GM18861 (cell line): ENCODE measurements around the gene NUP37.
A peak's percentile ranks its signal among the peaks of the same experiment; 100 is the strongest.
"Not testable (repeated sequence)": the region's sequence is repeated elsewhere in the genome, so short reads cannot be mapped to it uniquely, and the experiment has no call there.

Experiments used
- ATAC-seq: cut with Tn5 transposase; IDR thresholded peaks from one replicate; pipeline ENCODE4 v1.9.1; 2021; ENCODE audit not compliant: unreplicated experiment

Gene NUP37, protein sequence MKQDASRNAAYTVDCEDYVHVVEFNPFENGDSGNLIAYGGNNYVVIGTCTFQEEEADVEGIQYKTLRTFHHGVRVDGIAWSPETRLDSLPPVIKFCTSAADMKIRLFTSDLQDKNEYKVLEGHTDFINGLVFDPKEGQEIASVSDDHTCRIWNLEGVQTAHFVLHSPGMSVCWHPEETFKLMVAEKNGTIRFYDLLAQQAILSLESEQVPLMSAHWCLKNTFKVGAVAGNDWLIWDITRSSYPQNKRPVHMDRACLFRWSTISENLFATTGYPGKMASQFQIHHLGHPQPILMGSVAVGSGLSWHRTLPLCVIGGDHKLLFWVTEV

DNA sequence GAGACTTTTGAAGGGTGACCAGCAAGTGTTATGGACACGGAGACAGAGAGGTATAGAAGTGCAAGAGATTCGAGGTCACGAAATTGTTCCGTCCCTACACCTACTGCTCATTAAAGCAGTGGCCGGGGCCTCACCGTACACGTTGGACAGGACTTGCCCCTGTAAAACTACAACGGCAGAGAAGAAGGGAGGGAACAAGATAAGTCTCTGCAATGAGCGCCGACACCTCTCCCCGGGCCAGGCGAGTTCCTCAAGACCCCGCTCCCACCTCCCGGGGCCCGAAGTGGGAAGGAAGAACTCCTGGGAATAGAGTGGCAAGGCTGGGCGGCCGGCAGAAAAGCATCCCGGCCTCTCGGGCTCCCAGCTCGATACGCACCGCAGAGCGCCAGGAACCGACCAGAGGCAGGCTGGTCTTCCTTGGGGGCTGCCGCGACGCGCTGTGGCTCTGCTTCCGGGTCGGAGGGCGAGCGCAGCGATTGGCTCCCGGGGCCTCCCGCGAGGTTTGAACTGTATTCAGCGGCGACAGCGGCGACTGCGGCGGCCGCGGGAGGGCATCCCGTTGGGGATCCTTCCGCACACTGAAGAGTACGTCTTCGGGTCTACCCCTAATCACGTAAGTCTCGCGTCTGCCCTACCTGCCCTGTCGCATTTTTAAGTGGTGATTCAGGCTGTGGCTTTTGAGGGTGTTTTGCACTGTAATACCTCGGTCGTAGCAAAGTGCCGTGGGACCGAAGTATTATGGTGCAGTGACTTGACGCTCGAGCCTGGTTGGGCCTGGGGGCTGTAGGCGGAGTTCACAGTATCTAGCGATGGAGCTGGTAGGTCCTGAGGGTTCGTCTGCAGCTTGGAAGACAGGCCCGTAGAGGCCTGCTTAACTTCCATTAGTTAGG, at the start of gene NUP37, which contains the start of gene PARPBP:
NUP37 (minus strand) TSS at position 441 of the 890 bp plus-strand sequence. CDS start 1,596 bp downstream, outside the sequence.
PARPBP (plus strand) TSS at position 510 of the 890 bp plus-strand sequence. CDS start 3,706 bp downstream, outside the sequence.
- peak; percentile 87 for ATAC-seq

DNA sequence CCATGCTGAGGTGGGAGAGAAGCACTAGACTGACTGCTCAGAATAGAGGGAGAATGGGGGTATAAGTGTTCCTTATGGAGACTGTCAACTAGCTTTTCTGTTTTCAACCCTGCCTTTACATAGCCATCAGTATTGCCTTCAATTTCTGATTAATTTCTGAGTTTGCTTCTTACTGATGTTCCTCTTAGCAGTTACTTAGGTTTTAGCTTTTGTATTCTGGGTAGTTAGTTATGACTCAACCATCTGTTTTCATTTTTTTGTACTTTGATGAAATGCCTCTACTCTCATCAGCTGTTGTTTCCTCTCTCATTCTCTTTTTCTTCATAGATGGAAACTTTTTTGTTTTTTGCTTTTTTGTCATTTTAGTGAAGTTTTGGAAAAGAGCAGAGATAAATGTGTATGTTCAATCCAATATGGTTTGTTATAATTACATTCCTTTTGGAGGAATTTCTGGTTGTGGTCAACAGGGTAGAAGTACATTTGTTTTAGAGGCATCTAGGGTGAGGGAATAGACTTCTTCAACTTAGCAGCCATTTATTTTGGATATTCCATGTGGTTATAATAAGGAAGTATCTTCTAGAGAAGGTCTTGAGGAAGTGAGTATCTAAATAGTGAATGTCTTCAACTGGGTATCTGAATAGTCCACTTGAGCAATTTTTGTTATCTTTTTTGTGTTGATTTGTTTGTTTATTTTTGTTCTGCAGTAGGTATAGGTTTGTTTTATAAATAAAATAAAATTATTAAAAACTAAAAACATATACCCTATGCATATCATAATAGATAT, 48.1 kb upstream of the NUP37 start:
- ATAC-seq, result no peak

DNA sequence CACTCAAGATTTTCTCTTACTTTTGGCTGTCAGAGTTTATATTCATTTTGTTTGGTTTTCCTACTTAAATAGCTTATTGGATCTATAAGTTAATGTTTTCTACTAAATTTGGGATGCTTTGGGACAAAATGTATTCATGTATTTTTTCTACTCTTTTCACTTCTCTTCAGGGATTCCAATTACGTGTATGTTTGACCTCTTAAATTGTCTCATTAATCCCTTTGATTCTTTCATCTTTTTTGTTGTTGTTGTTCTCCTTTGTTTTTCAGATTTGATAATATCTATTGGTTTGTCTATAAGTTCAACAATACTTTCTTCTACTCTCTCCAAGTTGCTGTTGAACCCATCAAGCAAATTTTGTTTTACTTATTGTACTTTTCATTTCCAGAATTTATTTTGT, 43.5 kb upstream of the NUP37 start:
- no peak for ATAC-seq

DNA sequence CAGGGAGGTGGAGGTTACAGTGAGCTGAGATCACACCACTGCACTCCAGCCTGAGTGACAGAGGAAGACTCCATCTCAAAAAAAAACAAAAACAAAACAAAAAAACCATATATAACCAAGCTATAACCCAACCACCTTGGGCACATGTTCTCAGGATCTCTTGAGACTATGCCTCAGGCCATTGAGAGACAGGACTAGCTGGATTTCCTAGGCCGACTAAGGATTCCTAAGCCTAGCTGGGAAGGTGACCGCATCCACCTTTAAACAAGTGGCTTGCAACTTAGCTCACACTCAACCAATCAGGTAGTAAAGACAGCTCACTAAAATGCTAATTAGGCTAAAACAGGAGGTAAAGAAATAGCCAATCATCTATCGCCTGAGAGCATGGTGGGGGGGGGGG, 35.3 kb upstream of the NUP37 start:
- ATAC-seq, result not testable (repeated sequence)

DNA sequence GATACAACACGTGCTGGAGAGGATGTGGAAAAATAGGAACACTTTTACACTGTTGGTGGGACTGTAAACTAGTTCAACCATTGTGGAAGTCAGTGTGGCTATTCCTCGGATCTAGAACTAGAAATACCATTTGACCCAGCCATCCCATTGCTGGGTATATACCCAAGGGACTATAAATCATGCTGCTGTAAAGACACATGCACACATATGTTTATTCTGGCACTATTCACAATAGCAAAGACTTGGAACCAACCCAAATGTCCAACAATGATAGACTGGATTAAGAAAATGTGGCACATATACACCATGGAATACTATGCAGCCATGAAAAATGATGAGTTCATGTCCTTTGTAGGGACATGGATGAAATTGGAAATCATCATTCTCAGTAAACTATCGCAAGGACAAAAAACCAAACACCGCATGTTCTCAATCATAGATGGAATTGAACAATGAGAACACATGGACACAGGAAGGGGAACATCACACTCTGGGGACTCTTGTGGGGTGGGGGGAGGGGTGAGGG, 27.2 kb upstream of the NUP37 start:
- ATAC-seq, result not testable (repeated sequence)

DNA sequence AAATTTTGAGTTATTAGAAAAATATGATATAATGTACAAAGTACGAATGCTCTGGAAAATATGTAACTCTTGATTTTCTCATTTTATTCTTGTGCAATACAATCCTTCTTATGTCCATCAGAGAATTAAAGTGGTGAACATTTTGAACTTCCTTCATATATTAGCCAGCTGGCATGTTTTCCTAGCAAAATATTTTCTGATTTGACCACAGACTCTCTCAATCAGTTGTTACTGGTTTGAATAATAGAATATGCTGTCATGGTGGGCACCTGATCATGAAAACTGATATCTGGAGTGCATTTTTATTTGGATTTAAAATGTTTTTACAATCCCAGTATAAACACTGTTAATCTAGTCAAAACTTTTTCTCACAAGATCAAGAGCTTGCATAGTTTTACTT, 24.3 kb upstream of the NUP37 start:
- no peak for ATAC-seq

DNA sequence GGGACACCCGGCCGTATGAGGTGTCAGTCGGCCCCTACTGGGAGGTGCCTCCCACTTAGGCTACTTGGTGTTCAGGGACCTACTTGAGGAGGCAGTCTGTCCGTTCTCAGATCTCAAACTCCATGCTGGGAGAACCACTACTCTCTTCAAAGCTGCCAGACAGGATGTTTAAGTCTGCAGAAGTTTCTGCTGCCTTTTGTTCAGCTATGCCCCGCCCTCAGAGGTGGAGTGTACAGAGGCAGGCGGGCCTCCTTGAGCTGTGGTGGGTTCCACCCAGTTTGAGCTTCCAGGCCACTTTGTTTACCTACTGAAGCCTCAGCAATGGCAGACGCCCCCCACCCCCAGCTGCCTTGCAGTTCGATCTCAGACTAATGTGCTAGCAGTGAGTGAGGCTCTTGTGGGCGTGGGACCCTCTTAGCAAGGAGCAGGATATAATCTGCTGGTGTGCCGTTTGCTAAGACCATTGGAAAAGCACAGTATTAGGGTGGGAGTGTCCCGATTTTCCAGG, 23.0 kb upstream of the NUP37 start:
- not testable (repeated sequence) for ATAC-seq

DNA sequence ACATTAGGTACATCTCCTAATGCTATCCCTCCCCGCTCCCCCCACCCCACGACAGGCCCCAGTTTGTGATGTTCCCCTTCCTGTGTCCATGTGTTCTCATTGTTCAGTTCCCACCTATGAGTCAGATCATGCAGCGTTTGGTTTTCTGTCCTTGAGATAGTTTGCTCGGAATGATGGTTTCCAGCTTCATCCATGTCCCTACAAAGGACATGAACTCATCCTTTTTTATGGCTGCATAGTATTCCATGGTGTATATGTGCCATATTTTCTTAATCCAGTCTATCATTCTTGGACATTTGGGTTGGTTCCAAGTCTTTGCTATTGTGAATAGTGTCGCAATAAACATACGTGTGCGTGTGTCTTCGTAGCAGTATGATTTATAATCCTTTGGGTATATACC, 17.7 kb upstream of the NUP37 start:
- not testable (repeated sequence) for ATAC-seq

DNA sequence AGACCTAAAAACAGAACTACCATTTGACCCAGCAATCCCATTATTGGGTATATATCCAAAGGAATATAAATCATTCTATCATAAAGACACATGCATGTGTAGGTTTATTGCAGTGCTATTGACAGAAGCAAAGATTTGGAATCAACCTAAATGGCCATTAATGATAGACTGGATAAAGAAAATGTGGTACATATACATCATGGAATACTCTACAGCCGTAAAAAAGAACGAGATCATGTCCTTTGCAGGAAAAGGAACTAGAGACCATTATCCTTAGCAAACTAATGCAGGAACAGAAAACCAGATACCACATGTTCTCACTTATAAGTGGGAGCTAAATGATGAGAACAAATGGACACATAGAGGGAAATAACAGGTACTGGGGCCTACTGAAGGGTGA, 11.5 kb upstream of the NUP37 start:
- not testable (repeated sequence) for ATAC-seq

DNA sequence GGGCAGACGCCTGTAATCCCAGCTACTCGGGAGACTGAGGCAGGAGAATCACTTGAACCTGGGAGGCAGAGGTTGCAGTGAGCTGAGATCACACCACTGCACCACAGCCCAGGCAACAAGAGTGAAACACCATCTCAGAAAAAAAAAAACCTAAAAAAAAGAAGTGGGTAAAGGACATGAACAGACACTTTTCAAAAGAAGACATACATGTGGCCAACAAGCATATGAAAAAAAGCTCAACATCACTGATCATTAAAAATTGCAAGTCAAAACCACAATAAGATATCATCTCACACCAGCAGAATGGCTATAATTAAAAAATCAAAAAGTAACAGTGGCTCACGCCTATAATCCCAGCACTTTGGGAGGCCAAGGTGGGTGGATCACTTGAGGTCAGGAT, 10.8 kb upstream of the NUP37 start:
- not testable (repeated sequence) for ATAC-seq

DNA sequence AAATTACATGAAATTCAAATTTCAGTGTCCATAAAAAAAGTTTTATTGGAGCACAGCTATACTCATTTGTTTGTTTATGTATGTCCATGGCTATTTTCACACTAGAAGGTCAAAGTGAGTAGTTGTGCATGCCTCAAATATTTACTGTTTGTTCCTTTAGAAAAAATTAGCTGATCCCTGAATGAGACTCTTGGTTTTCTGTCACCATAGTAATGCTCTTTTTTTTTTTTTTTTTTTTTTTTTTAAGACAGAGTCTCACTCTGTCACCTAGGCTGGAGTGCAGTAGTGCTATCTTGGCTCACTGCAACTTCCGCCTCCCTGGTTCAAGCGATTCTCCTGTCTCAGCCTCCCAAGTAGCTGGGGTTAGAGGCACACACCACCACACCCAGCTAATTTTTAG, 1.4 kb upstream of the NUP37 start:
- ATAC-seq, result not testable (repeated sequence)

DNA sequence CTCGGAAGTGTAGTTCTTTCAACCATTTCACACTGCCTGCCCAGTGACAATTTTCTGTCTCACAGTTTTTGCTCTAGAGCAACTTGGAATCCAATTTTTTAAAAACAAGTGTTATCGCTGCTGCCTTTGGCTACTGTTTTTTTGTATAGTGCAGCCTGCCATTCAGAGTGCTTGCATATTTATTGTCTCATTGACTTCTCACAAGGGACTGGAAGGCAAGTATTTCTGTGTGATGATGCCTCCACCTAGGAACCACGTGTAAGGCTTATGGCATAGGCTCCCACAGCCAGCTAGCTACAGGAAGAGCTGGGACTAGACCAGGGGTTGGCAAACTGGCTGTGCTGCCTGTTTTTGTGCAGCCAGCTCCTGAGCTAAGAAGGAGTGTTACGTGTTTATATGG, 972 bp upstream of the NUP37 start:
- no peak for ATAC-seq

DNA sequence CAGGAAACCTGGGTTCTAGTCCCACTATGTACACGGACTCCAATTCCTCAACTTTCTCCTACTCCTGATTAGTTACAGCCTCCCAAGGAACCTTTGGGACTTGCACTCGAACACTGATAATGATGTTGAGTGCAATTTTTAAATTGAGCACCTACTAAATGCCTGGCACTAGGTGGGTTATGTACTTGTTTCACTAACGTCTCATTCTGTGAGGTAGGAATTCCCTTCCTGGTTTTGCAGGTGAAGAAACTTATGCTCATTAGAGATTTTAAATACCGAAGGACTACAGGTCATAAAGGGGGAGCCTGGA, 605 bp upstream of the NUP37 start:
- no peak for ATAC-seq

DNA sequence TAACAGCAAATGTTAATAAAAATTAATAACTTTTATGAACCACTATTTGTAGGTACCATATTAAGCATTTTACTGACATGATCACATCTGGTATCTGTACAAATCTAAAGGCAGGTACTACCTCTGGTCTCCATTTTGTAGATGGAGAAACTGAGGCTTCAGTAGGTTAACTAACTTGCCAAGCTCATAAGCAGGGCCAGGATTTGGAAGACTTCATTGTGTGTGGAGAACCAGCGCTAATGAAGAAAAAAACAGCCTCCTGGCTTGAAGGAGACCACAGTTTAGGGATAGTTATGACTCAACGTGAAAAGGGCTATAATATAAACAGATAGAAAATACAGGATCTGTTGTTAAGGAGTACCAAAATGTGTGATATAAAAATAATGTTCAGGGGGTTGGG, 1.0 kb downstream of the NUP37 start:
- no peak for ATAC-seq

DNA sequence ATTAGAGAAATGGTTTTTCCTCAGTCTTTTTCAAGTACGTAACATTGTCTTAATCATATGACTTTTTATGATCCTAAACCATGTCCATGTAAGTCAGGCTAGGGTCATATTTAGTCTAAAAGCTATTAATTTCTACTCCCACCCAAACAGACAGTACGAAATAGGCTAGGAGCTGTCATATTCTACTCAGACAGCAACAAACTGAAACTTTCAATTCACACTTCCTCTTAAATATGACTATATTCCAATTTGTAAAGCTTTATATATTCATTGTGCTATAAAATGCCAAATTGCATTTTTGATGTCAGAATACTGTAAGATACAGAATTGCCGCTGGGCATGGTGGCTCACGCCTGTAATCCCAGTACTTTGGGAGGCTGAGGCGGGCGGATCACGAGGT, 3.5 kb downstream of the NUP37 start:
- ATAC-seq, result no peak

DNA sequence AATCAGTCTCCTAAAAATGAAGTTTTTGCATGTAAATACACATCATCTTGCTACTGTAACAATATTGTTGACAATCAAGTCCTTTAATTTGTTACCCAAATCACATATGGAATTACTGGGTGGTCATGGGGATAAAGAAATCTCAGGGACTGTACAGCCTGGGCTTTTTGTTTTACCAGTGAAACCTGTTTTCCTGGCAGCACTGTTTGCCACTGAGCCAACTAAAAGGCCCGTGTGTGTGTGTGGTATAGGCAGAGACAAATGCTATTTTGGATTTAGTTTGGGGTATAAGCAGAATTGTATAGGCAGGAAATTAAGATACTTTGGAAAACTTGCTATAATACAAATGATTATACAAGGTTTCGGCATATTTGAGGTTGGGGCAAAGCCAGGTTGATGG, 5.7 kb downstream of the NUP37 start:
- no peak for ATAC-seq

DNA sequence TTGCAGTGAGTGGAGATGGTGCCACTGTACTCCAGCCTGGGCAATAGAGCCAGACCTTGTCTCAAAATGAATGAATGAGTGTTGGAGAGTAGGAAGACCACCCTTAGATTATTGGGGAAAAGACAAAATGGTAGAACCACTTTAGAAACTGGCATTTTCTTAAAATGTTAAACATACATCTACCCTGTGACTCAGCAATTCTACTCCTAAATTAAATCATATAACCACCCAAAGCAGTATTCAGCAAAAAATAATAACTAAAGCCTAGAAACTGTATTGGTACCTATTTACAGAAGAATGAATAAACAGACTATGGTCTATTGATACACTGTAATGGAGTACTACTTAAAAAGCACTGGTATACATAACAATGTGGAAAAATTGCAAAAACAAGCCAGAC, 9.1 kb downstream of the NUP37 start:
- ATAC-seq, result no peak

DNA sequence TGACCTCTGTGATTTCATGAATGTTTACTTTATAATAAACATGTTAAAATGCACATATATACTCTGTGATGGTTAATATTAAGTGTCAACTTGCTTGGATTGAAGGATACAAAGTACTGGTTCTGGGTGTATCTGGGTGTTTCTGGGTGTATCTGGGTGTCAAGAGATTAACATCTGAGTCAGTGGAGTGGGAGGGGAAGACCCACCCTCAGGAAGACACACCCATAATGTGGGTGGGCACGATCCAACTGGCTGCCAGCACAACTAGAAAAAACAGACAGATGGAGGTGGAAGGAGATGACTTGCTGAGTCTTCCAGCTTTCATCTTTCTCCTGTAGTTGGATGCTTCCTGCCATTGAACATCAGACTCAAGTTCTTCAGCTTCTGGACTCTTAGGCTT, 11.9 kb downstream of the NUP37 start:
- ATAC-seq, result no peak

DNA sequence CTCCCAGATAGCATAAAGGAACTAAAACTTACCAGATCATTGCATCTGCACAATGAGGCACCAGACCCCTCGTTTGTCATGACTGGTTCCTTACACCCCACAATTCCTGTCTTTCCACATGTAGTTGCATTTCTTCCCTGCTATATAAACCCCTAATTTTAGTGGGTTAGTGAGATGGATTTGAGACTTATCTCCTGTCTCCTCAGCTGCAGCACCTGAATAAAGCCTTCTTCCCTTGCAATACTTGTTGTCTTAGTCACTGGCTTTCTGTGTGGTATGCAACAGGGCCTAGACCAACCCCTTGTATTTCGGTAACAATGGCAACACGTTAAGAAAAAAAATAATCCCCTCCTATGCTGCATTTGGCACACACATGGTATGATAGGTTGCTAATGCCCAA, 13.0 kb downstream of the NUP37 start:
- no peak for ATAC-seq

DNA sequence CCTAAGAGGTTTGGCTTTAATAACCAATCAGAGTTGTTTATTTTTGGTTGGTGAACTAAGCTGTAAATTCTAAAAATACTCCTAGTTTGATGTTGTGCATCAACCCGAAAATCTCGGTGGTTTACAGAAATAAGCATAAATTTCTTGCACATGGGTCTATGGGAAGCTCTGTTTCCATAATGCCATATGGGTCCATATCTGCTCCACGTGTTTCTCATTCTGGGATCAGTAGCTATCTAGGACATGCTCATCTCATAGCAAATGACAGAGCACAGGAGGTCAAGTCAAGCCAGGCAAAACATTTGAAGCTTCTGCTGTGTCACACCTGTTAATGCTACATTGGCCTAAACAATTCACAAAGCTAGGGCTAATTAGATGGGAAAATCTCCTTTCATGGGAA, 23.1 kb downstream of the NUP37 start:
- no peak for ATAC-seq

DNA sequence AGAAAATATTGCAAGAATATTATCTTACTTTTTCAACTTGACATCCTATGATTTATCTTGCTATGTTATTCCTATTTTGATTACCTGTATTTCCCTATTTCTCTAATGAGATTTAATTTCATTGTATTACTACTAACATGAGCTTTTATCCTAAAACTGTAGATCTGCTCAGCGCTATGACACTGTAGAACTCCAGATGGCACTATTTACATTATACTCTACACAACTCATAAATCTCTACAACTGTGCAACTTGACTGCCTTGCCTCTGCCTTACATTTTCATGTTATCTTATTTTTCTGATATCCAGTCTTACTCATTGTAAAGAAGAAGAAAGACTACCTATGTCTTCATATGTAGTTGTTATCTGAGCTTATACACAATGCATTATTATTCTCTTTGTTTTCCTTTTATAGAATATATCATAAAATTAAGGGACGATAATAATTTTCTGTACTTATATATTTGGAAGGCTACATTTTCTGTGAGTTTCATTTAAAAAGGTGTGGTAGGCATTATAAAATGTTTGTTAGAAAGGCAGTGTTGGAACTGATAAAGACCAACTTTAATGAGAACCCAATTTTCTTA, 24.1 kb downstream of the NUP37 start:
- ATAC-seq, result no peak
